ENCODE results near the gene FLYWCH1.

FLYWCH1 gene

DNA sequence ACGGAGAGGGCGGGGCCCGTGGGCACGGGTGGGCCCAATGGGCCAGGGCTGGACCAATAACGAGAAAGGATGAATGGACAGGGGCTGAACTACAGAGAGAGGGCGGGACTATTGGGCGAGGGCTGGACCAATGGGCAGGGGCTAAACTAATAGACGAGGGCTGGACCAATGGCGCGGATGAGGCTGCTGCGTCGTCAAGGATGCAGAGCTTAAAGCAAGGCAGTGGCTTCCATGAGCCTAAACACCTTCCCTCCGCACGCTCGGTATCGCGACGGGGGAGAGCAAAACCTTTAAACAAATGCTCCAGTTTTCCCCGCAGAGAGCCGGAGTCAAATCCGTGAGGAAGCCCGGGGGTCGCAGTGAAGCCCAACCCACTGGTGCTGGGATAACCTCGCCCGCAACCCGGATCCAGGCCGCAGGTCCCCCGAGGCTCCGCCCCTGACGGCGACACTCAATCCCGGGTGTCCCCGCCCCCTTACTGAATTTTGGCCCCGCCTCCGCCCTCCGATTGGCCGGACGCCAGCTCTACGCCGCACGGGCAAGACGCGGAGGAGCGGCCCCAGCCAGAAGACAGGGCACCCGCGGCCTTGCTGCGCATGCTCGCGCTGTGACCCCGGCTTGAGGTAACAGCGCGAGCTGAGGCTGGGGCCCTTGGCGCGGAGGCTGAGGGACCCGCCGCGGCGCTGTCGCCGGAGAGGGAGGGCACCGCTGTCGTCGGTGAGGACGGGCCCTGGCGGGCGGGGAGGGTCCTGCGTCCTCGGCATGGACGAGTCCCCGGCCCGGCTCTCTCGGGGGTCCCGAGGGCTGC lies 28.9 kb upstream of the FLYWCH1 start, which contains the start of gene FLYWCH2:
Gene FLYWCH2, plus strand, starts transcription at position 566 of the 808 bp plus-strand sequence. CDS start 13,235 bp downstream, outside the sequence.
- DNase-seq = peak; percentile 99
- Histone ChIP-seq H3K4me3 (ENCODE audit: low read depth, low read length) (peak within 1 kb of the TSS; percentile 84), H3K27me3 (replicated peaks) (no peaks in the 10 kb centered on the region), H3K36me3 (replicated peaks) (no peaks in the 10 kb centered on the region), H3K27ac (peak within 1 kb of the TSS; percentile 89)
- in situ Hi-C loops (cut with HindIII; ENCODE audit: low pct_ligation_motif_present, low sequenced_read_pairs) = no loop called here
- TF ChIP-seq, protein P1, sequence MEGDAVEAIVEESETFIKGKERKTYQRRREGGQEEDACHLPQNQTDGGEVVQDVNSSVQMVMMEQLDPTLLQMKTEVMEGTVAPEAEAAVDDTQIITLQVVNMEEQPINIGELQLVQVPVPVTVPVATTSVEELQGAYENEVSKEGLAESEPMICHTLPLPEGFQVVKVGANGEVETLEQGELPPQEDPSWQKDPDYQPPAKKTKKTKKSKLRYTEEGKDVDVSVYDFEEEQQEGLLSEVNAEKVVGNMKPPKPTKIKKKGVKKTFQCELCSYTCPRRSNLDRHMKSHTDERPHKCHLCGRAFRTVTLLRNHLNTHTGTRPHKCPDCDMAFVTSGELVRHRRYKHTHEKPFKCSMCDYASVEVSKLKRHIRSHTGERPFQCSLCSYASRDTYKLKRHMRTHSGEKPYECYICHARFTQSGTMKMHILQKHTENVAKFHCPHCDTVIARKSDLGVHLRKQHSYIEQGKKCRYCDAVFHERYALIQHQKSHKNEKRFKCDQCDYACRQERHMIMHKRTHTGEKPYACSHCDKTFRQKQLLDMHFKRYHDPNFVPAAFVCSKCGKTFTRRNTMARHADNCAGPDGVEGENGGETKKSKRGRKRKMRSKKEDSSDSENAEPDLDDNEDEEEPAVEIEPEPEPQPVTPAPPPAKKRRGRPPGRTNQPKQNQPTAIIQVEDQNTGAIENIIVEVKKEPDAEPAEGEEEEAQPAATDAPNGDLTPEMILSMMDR (IDR thresholded peaks at IDR 0.05; ENCODE audit: low read depth, low read length, missing control alignments) = no peak

DNA sequence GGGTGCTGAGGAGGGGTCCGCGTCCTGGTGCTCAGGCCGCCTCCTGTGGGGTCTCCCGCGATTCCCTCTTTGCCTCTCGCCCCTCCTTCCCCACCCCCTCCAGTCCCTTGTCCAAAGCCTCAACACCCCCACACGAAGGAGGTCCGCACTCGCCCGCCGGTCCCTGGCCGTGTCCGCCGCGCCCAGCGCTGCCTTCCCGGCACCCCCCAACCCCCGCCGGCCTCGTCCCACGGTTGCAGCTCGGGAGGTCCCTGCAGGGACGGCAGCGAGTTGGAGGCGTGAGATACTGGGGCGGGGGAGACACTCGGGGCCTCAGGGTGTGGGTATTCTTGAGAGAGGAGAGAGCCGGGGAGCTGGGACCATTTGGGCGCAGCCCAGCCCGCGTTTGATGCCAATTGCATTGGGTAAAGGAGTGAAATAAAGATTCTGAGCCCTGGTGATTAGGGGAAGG lies 28.2 kb upstream of the FLYWCH1 start:
- H3K27ac ChIP-seq = peak overlapping the region; percentile 89
- H3K36me3 ChIP-seq (replicated peaks) = no peaks in the 10 kb centered on the region
- H3K27me3 ChIP-seq (replicated peaks) = no peaks in the 10 kb centered on the region
- TF ChIP-seq, protein P1 (IDR thresholded peaks at IDR 0.05; ENCODE audit: low read depth, low read length, missing control alignments) = no peak
- H3K4me3 ChIP-seq (ENCODE audit: low read depth, low read length) = peak overlapping the region; percentile 84
- in situ Hi-C loops (cut with HindIII; ENCODE audit: low pct_ligation_motif_present, low sequenced_read_pairs) = no loop called here
- no peak for DNase-seq

DNA sequence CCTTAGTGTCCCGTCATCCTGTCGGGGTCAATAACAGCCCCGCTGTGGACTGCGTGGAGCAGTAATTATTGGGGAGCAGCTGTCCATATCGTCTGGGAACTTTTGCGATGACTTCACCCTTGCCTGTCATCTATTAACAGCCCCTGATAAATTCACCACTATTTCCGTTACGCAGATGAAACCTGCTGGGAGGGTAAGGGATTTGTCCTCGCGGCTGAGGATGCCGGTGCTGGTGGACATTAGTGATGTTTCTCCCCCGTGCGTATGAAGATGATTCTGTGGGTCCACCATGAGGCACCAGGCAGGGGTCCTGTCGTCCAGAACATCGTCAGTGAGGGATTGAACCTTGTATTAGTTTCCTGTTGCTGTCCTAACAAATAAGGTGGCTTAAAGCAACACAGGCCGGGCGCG lies 27.7 kb upstream of the FLYWCH1 start:
- in situ Hi-C loops (cut with HindIII; ENCODE audit: low pct_ligation_motif_present, low sequenced_read_pairs) = no loop called here
- H3K27ac ChIP-seq = peak overlapping the region; percentile 89
- peak overlapping the region; percentile 84 for H3K4me3 ChIP-seq (ENCODE audit: low read depth, low read length)
- no peaks in the 10 kb centered on the region for H3K27me3 ChIP-seq (replicated peaks)
- no peak for DNase-seq
- TF ChIP-seq, protein P1 (IDR thresholded peaks at IDR 0.05; ENCODE audit: low read depth, low read length, missing control alignments) = no peak
- H3K36me3 ChIP-seq (replicated peaks) = no peaks in the 10 kb centered on the region

DNA sequence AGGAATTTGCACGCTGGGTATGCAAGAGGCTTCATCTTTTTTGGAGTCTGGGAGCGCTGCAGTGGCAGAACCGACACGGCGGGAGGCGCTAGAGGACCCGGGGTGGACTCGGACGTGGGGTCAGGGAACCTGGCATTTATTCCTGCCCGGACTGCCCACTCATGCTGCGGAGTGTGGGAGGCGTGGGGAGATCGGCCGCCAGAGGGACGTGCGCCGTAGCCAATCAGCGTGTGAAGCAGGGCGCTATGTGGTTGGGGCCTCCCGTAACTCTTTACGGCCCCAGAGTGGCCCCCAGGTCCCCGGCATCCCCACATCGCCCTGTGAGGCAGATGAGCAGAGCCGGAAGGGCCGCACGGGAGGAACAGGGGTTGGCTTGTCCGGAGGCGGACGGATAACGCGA lies 17.5 kb upstream of the FLYWCH1 start:
- in situ Hi-C loops (cut with HindIII; ENCODE audit: low pct_ligation_motif_present, low sequenced_read_pairs) = no loop called here

DNA sequence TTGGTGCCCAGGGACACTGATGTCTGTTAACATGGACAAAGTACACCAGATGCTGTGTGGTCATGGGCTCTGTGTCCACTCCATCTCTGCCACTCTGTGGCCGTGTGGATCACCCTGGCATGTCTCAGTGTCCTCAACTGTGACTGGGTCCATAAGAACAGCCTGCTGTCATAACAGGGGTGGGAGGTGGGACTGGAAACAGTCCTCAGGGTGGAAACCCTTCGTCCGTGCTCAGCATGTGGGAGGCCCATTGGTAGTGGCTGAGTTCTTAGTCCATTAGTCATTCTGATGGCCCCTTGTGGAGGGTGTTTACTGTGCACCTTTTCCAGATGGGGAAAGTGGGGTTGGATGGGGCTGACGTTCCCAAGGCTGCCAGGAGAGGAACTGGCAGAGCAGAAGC lies 15.9 kb upstream of the FLYWCH1 start:
- no peak overlapping the region for H3K4me3 ChIP-seq (ENCODE audit: low read depth, low read length)
- DNase-seq = no peak
- in situ Hi-C loops (cut with HindIII; ENCODE audit: low pct_ligation_motif_present, low sequenced_read_pairs) = no loop called here

More for the DNA sequence above, 17.5 kb upstream of the FLYWCH1 start:
- no peak overlapping the region for H3K4me3 ChIP-seq (ENCODE audit: low read depth, low read length)
- H3K27ac ChIP-seq = no peak overlapping the region
- TF ChIP-seq, protein P1 (IDR thresholded peaks at IDR 0.05; ENCODE audit: low read depth, low read length, missing control alignments) = no peak
- H3K27me3 ChIP-seq (replicated peaks) = no peaks in the 10 kb centered on the region
- peaks cover 8% of the 10 kb centered on the region for H3K36me3 ChIP-seq (replicated peaks)
- DNase-seq = no peak

More for the DNA sequence above, 15.9 kb upstream of the FLYWCH1 start:
- TF ChIP-seq, protein P1 (IDR thresholded peaks at IDR 0.05; ENCODE audit: low read depth, low read length, missing control alignments) = no peak
- Histone ChIP-seq H3K36me3 (replicated peaks) (peaks cover 8% of the 10 kb centered on the region), H3K27me3 (replicated peaks) (no peaks in the 10 kb centered on the region), H3K27ac (no peak overlapping the region)

Measured in brain microvascular endothelial cell (primary cell).